Heart left ventricle (tissue), 13 donors: ENCODE results near the gene TRIM6.

Experiments used
- CTCF ChIP-seq, 12 donors: fragments of 200-600 bp; sonication (generic) in 4 of 12; IDR thresholded peaks; one replicate each; pipeline versions ENCODE4 v1.5.0 to v1.8.0; 2018 to 2022; ENCODE audit warnings: antibody characterized with exemption in 12 of 12, mild to moderate bottlenecking in 5 of 12
- POLR2A ChIP-seq, 2 donors: fragments of 450-650 bp; IDR thresholded peaks; one replicate each; pipeline ENCODE4 v1.6.1; 2017; ENCODE audit warnings: antibody characterized with exemption in 2 of 2, mild to moderate bottlenecking in 2 of 2, moderate library complexity in 2 of 2
- donor health status: ischemic (EF 13 %, LVEDD 7.1; RV severe dilation, severe dysfunction).
- donor health status: DM: no; HTN: yes; CAD: no.
- donor health status: DM: no; HTN: no; CAD: no.
- donor health status: ischemic (EF 25% LVEDD 6.9; RV normal size, moderate dysfunction).
- donor health status: ischemic (EF 25% LVEDD 5.7; RV mildly dilated, moderate dysfunction).
- donor health status: ischemic (EF 35%, LVEDD 5.7; RV mildly dilated, moderate dysfunction).
- donor health status: nonischemic (EF 11% LVEDD 7.7; RV severe dilation, severe dysfunction).
- donor health status: DM: yes; HTN: yes; CAD: no.
- donor health status: PGD.
- donor health status: ischemic (EF 29% LVEDD 5.4; RV normal size, mild dysfunction).
- donor health status: nonischemic (EF 23%, LVEDD 6.1; RV moderate dilation, normal function).

DNA sequence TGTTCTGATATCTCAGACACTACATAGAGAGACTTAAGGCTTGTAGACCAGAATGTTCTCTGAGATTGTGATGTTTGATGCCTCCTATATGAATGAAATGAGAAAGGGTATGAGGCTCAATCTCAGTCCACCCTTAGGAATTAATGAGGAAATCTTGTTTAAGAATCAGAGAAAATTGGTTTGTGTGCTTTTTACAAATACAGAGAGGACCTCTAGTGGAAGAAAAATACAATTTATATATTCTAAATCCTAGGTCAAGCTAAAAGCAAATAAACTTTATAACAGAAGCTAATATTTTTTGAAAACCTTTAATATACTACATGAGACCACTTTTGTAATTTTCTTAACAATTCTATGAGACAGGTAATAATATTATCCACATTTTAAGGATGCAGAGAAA is 43.1 kb upstream of the TRIM6 start:
- peak in 5 of 12 donors; percentile 21 to 45 (median 33) for TF ChIP-seq CTCF (IDR thresholded peaks at IDR 0.05)
- TF ChIP-seq POLR2A (IDR thresholded peaks at IDR 0.05), result no peak
